Sigmoid colon (tissue), 3 donors: ENCODE measurements around the gene RAPGEF5.

Source experiments
- CTCF ChIP-seq, 4 experiments: fragments of 450-650 bp in 3 of 4; fragments of 200-600 bp in 1 of 4; IDR thresholded peaks; one replicate each; pipeline ENCODE4 v1.5.1; 2016 to 2019; ENCODE audit warnings: antibody characterized with exemption in 4 of 4, mild to moderate bottlenecking in 3 of 4, moderate library complexity in 2 of 4
- POLR2A ChIP-seq, 2 donors: fragments of 450-650 bp; IDR thresholded peaks; one replicate each; pipeline ENCODE4 v1.6.1; 2016; ENCODE audit warnings: antibody characterized with exemption in 2 of 2, mild to moderate bottlenecking in 2 of 2, moderate library complexity in 2 of 2

GRCh38 chr7:22229148-22229547, 127.8 kb downstream of the RAPGEF5 start:
- TF ChIP-seq POLR2A (IDR thresholded peaks at IDR 0.05) = no peak
- TF ChIP-seq CTCF (IDR thresholded peaks at IDR 0.05) = no peak
